Right lobe of liver (tissue), 6 donors: ENCODE measurements around the gene SCN9A. TPM values are rescaled to one million over a fixed set of nuclear protein-coding genes. Genes with fewer than 3 reads are reported as not detected.
A peak's percentile ranks its signal among the peaks of the same experiment; 100 is the strongest.

ENCODE experiments used
- ATAC-seq, 4 donors: fragments of 200-7000 bp; cut with Tn5 transposase; one replicate each; pipeline ENCODE4 v1.9.1; 2020; ENCODE audit warnings: mild to moderate bottlenecking in 4 of 4, moderate library complexity in 4 of 4
- DNase-seq, 3 donors: peaks; one replicate each; pipeline ENCODE4 v3.0.0-alpha.2; 2020
- H3K27ac ChIP-seq, 3 donors: fragments of 200-600 bp; one replicate each; pipeline ENCODE4 v1.8.0; 2022
- H3K27me3 ChIP-seq, 2 donors: fragments of 200-600 bp; one replicate each; pipeline ENCODE4 v1.8.0; 2022
- H3K36me3 ChIP-seq, 4 donors: fragments of 200-600 bp; sonication (generic) in 1 of 4; one replicate each; pipeline versions ENCODE4 v1.5.1 to v1.8.0; 2017 to 2022; ENCODE audit warnings: control low read depth in 1 of 4
- H3K4me1 ChIP-seq, 4 donors: fragments of 200-600 bp; sonication (generic) in 1 of 4; one replicate each; pipeline versions ENCODE4 v1.5.1 to v1.8.0; 2017 to 2022; ENCODE audit warnings: control low read depth in 1 of 4
- H3K4me3 ChIP-seq, 3 donors: fragments of 200-600 bp; one replicate each; pipeline ENCODE4 v1.8.0; 2022
- H3K9me3 ChIP-seq, 4 donors: fragments of 200-600 bp; sonication (generic) in 1 of 4; one replicate each; pipeline versions ENCODE4 v1.5.1 to v1.8.0; 2017 to 2022; ENCODE audit warnings: control low read depth in 1 of 4
- CTCF ChIP-seq, 4 donors: fragments of 200-600 bp in 3 of 4; fragments of 450-650 bp in 1 of 4; IDR thresholded peaks; one replicate each; pipeline versions ENCODE4 v1.5.1 to v1.8.0; 2016 to 2022; ENCODE audit warnings: antibody characterized with exemption in 4 of 4, mild to moderate bottlenecking in 2 of 4
- POLR2A ChIP-seq: fragments of 450-650 bp; IDR thresholded peaks from one replicate; pipeline ENCODE4 v1.6.1; 2017; ENCODE audit warnings: antibody characterized with exemption, mild to moderate bottlenecking
- WGBS: methylation state at CpG from one replicate; pipeline ENCODE4 v1.1.6; 2018; ENCODE audit warnings: low coverage, low lambda C conversion rate; ENCODE audit not compliant: insufficient coverage; ENCODE audit errors: missing lambda C conversion rate; 5-methylcytosine and 5-hydroxymethylcytosine counted together
- intact Hi-C, 2 donors: fragments of 100-400 bp; cut with DNase I; formaldehyde crosslinking; loops; one replicate each; pipeline versions ENCODE4 v1.11.2 to v1.14.1; 2022
- total RNA-seq, 6 experiments: library from RNA; depleted of rRNA in 2 of 6; stranded (reverse); fragments of >200 nt in 2 of 6; fragmentation: NEBNext Ultra II Directional in 3 of 6; extraction: Animal tissue kit (Norgen Biotek cat#: 25700) in 3 of 6; gene quantifications; one replicate each; pipeline versions ENCODE4 v1.1.0 to v1.2.4, GENCODE V29; 2016 to 2023
- donor health status: DM: no; HTN: yes; CAD: no.
- donor health status: DM: no; HTN: no; CAD: no.
- donor health status: DM: no; HTN: no; CAD: no.
- donor health status: DM: no; HTN: yes; CAD: no.
- donor health status: DM: no; HTN: yes; CAD: no.

The SCN9A gene
- total RNA-seq, 6 experiments from 2014 or later: 2.1 to 10.2 (median 5.1) TPM

GRCh38 chr2:166257859-166258258 is 117.9 kb downstream of the SCN9A start:
- TF ChIP-seq POLR2A (no peak), CTCF (IDR thresholded peaks at IDR 0.05) (no peak)
- ATAC-seq (no peak), DNase-seq (no peak)
- H3K4me3 ChIP-seq: no peak overlapping the region
- no peaks in the 10 kb centered on the region for H3K9me3 ChIP-seq
- H3K4me1 ChIP-seq: no peaks in the 10 kb centered on the region
- no peak overlapping the region for H3K27ac ChIP-seq
- H3K27me3 ChIP-seq: no peaks in the 10 kb centered on the region
- no peaks in the 10 kb centered on the region for H3K36me3 ChIP-seq
- intact Hi-C loops: no loop called here

- intact Hi-C loops: no loop called here
- H3K27ac ChIP-seq: no peak overlapping the region
- H3K4me3 ChIP-seq: no peak overlapping the region
- no peak for ATAC-seq
- TF ChIP-seq POLR2A (no peak), CTCF (IDR thresholded peaks at IDR 0.05) (no peak)
- H3K9me3 ChIP-seq: no peaks in the 10 kb centered on the region
- no peaks in the 10 kb centered on the region for H3K27me3 ChIP-seq
- H3K4me1 ChIP-seq: no peaks in the 10 kb centered on the region
- H3K36me3 ChIP-seq: no peaks in the 10 kb centered on the region
- 100% methylated on average over 1 of the region's 1 CpG for WGBS
- no peak for DNase-seq
Measured at GRCh38 chr2:166256896-166257295, 118.8 kb downstream of the SCN9A start.

DNA sequence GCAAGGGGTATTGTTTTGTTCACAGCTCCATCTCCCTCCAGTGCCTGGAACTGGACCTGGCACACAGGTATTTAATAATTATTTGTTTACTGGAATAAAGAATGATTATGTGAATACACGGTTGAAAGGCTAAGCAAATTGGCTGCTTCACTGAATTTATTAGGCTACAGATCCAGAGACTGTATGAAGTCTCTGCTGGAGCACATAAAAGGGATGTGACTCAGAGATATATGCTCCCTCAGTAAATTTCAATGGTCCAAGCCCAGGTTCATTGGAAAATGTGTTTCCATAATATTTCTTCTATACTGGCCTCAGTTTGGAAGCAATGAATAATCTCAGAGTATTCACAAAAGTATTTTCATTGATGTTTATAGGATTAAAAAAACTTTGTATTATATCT is 126.4 kb downstream of the SCN9A start:
- DNase-seq (no peak), ATAC-seq (no peak)
- Histone ChIP-seq H3K27me3 (no peaks in the 10 kb centered on the region), H3K9me3 (no peaks in the 10 kb centered on the region), H3K4me1 (no peaks in the 10 kb centered on the region), H3K36me3 (no peaks in the 10 kb centered on the region), H3K4me3 (no peak overlapping the region), H3K27ac (no peak overlapping the region)
- intact Hi-C loops: no loop called here
- WGBS: 58% methylated on average over 1 of the region's 1 CpG
- TF ChIP-seq CTCF (IDR thresholded peaks at IDR 0.05): no peak
- TF ChIP-seq POLR2A: no peak

GRCh38 chr2:166246901-166247300 is 128.8 kb downstream of the SCN9A start:
- WGBS: 100% methylated on average over 1 of the region's 1 CpG
- intact Hi-C loops: no loop called here
- no peak for TF ChIP-seq POLR2A
- TF ChIP-seq CTCF (IDR thresholded peaks at IDR 0.05): no peak
- H3K4me3 ChIP-seq: no peak overlapping the region
- no peak for DNase-seq
- H3K27ac ChIP-seq: no peak overlapping the region
- no peaks in the 10 kb centered on the region for H3K27me3 ChIP-seq
- ATAC-seq: no peak
- H3K36me3 ChIP-seq: no peaks in the 10 kb centered on the region
- H3K4me1 ChIP-seq: peaks cover 0 to 8% (median 0%) of the 10 kb centered on the region in 4 donors
- no peaks in the 10 kb centered on the region for H3K9me3 ChIP-seq

- H3K4me3 ChIP-seq: no peak overlapping the region
- DNase-seq (no peak), ATAC-seq (peak in 1 of 4 donors; percentile 39)
- H3K27me3 ChIP-seq: no peaks in the 10 kb centered on the region
- no peak overlapping the region for H3K27ac ChIP-seq
- H3K4me1 ChIP-seq: peaks cover 0 to 11% (median 2%) of the 10 kb centered on the region in 4 donors
- no peaks in the 10 kb centered on the region for H3K9me3 ChIP-seq
- TF ChIP-seq CTCF (IDR thresholded peaks at IDR 0.05) (no peak), POLR2A (no peak)
- H3K36me3 ChIP-seq: no peaks in the 10 kb centered on the region
- intact Hi-C loops: no loop called here
Measured at GRCh38 chr2:166242309-166242708, 133.4 kb downstream of the SCN9A start.
